ENCODE results near the gene VWA5B1.

The VWA5B1 gene

DNA sequence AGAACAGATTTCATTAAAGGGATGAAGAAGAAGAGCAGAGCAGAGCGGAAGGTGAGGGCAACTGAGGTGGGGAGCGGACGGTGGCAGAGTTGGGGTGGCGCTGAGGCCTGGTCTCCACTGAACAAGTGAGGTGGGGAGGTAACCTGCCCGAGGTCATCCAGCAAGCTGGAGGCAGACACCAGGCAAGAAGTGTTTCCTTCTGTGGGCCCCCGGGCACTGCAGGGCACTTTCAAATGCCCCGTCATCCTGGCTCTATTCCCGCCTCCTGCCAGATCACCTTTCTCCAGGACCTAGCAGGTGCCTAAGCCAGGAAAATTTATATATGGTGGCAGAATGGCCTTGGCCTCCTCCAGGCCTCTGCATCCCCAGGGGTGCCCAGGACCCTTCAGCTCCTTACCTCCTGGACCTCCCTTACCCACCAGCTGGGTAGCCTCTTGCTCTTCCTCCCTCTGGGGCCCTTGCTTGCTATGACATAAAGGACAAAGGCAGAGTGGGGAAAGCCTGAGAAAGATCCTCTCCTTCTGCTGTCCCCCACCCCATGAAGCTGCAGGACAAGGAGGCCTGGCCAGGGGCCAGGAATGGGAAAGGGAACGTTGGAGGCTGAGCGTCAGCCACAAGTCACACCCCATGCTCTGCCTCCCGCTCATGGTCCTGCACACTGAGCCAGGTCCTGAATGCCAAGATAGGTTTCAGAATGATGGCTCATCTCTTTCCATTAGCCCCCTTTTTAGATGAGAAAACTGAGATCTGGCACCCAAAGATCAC, 29.0 kb downstream of the VWA5B1 start:
- no peak for DNase-seq (ENCODE audit: insufficient read length, low spot score)
- no peak for FAIRE-seq

GRCh38 chr1:20320704-20321103, 30.0 kb downstream of the VWA5B1 start:
- no peak for DNase-seq (ENCODE audit: insufficient read length, low spot score)
- FAIRE-seq = no peak

DNA sequence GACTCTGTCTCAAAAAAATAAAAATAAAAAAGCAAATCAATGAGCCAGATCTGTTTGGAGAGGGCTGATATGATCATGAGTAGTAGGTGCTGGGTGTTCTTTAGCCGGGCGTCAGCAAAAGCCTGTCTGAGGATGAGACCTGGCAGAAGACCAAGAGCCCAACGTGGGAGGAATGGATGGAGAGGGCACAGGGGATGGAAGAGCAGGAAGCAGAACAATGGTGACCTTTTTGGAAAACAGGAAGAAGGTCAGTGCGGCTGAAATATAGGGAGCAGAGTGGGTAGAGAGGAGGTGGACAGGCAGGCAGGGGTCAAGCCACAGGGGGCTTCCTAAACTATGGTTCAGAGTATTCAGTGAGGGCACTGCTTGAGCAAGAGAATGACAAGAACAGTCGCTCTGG, 30.9 kb downstream of the VWA5B1 start:
- FAIRE-seq (no peak), DNase-seq (ENCODE audit: insufficient read length, low spot score) (no peak)

DNA sequence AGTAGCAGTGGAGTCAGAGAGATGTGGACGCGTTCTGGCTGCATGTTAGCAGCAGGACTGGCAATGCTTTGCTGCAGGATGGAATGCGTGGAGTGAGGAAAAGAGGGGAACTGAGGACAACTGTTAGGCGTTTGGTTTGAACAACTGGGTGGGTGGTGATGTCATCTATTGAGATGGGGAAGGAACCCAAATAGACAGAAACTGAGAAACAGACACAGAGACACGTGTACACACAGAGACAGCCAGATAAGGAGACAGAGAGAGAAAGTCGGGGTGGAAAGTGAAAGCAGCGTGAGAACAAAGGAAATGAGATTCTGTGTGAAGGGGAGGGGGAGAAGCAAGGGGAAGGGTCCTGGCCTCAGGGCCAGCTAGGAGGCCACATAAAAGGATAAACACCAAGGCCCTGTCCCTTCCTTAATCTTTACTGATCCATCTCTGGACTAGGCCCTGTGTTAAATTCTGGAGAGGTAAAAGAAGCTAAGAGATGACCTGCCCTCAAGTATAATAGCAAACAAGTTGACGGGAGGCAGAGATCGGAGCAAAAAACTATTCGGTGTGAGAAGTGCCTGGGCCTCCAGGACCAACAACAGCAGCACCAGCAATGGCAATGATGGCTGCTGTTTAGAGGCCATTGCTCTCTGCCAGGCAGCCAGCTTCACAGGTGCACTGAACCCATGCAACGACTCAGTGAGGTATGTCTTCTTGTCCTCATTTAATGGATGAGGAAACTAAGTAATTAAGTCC, 31.6 kb downstream of the VWA5B1 start:
- no peak for DNase-seq (ENCODE audit: insufficient read length, low spot score)
- FAIRE-seq = no peak

DNA sequence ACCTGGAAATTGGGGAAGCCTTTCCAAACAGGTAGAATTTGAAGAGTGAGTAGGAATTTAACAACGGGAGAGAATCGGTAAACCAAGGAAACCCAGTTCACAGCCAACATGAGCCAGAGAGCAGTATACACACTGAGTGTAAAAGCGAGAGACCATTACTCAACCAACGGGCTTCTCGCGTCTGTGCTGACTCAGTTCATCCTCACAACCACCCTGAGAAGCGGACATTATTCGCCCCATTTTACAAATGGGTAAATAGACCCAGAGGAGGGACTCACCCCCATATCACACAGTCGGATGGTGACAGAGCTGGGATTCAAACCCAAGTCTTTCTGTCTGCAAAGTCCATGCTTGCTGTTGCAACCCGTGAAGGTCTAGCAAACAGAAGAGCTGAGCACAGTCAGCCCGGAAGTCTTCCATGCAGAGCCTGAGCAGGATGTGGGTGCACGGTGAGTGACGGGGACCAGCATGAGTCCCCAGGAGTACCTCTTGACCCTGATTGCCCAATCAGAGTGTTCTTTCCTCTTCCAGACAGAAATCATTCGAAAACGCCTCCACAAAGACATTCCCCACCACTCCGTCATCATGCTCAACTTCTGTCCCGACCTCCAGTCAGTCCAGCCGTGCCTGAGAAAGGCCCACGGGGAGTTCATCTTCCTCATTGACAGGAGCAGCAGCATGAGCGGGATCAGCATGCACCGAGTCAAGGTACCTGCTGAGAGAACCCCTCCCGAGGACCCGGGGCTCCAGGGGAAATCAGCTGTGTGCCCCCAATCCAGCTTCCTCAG, 32.3 kb downstream of the VWA5B1 start:
- DNase-seq (ENCODE audit: insufficient read length, low spot score) (no peak), FAIRE-seq (no peak)

DNA sequence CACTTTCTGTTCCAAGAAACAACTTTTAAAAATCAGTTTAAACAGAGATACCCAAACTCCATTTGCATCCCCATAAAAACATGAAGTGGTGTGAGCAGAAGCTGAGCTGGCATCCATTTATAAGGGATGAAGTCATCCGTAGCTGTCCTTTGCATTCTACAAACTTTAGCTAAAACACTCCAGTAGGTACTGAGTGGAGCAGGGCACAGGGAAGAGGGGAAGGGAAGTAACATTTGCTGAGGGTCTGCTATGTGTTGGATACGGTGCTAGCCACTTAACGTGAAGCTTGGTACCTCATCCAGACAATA, 32.9 kb downstream of the VWA5B1 start:
- DNase-seq (ENCODE audit: insufficient read length, low spot score) (no peak), FAIRE-seq (no peak)

- DNase-seq (ENCODE audit: insufficient read length, low spot score) = no peak
- FAIRE-seq = no peak
These were observed 34.2 kb downstream of the VWA5B1 start for GRCh38 chr1:20324704-20325406.

- DNase-seq (ENCODE audit: insufficient read length, low spot score) (no peak), FAIRE-seq (no peak)
These were observed 34.8 kb downstream of the VWA5B1 start for GRCh38 chr1:20325407-20325843.

GRCh38 chr1:20325844-20326420, 35.3 kb downstream of the VWA5B1 start:
- no peak for FAIRE-seq
- no peak for DNase-seq (ENCODE audit: insufficient read length, low spot score)

DNA sequence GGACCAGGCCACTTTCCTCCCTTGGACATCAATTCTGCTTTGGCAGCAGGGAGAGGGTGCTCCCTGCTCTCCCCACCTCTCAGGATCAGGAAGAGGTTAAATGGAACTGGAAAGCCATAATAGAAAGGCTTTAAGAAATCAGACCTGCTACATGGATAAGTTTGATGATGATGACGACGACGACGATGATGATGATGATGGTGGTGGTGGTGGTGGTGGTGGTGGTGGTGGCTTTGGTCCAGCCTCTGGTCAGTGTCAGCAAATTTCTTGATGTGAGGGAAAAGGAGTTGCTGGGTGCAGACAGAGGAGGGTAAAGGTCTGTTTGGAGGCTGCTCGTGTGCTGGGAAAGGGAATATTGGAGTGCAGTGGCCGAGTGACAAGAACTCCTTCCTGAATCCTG, 36.8 kb downstream of the VWA5B1 start:
- no peak for FAIRE-seq

GRCh38 chr1:20328201-20328600, 37.5 kb downstream of the VWA5B1 start:
- DNase-seq (ENCODE audit: insufficient read length, low spot score) (no peak), FAIRE-seq (no peak)

More for the DNA sequence above, 36.8 kb downstream of the VWA5B1 start:
- DNase-seq (ENCODE audit: insufficient read length, low spot score) = no peak

DNA sequence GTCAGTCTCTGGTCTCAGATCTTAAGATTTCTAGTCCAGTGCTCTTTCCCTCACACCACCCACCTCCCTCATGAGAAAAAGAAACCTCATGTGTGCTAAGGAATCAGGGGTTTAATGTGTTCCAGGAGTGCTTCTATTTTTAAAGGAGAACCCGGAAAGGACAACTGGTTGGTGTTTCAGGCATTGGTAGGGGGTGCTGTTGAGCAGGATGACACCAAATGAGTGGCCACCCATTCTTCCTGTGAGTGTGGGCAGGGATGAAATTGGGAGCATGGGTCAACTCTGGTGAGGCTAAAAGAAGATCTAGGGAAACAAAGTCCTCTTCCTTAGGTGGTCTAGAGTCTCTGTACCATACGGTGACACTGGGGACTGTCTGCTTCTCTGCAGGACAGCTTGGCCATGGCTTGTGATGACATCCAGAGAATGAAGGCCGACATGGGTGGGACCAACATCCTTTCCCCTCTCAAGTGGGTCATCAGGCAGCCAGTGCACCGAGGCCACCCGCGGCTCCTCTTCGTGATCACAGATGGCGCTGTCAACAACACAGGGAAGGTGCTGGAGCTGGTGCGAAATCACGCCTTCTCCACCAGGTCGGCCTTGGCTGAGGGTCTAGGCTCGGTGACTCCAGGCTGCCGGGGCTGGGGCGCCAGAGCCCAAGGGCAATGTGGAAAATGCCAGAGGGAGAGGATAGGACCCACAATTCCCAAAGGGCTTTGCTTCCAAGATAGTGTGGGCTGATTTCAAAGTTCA, 39.3 kb downstream of the VWA5B1 start:
- DNase-seq (ENCODE audit: insufficient read length, low spot score) (no peak), FAIRE-seq (no peak)

DNA sequence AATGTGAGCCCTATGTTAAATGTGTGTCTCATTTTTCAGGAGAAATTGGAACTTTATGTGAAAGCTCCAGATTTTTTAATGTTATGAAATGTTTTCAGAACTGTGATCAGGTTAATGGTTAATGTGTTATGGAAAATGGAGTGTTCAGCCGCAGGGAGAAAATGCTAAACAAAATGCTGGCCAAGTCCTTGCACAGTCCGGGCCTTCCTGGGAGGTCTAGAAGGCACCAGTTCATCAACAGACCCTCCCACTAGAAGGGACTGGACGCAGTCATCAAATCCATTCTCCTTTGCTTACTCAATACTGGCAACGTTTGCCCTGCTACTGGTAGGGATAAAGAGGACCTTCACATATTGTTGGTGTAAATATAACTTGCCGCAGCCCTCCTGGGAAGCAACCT, 43.4 kb downstream of the VWA5B1 start:
- DNase-seq (ENCODE audit: insufficient read length, low spot score) (no peak), FAIRE-seq (no peak)

- DNase-seq (ENCODE audit: insufficient read length, low spot score) (no peak), FAIRE-seq (no peak)
These were observed 45.5 kb downstream of the VWA5B1 start for GRCh38 chr1:20336105-20336605.

- FAIRE-seq (no peak), DNase-seq (ENCODE audit: insufficient read length, low spot score) (no peak)
These were observed 46.9 kb downstream of the VWA5B1 start for GRCh38 chr1:20337581-20337980.

- no peak for FAIRE-seq
These were observed 49.3 kb downstream of the VWA5B1 start for GRCh38 chr1:20339811-20340457.

DNA sequence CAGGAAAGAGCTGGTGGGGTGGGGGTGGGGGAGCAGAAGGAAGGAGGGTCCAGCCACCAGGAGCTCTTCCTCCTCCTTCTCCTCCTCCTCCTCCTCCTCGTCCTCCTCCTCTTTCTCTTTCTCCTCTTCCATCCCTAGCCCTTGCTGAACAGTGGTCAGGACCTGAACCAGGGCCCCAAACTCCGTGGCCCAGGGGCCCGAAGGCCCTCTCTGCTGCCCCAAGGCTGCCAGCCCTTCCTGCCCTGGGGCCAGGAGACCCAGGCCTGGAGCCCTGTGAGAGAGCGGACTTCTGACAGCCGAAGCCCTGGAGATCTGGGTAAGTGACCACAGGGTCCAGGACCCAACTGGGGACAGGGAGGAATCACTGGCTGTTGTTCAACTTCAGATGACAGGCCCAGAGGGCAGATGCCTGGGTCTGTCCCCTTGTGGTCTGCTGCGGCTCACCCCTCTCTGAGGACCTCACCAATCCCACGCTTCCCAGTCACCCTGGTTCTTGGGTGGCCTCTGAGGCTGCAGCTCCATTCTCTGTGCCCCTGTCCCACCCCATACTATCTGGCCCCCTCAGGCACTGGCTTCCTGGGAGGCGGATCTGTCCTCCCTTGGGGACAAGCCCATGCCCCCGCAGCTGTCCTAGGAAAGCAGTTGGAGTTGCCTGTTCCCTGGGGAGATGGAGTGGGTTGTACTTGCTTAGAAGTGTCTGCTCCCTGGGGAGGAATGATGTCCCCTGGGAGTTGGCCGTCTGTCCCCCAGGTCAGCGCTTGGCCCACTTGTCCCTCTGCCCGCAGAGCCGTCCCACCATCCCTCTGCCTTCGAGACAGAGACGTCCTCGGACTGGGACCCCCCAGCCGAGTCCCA, 51.8 kb downstream of the VWA5B1 start:
- no peak for FAIRE-seq
- no peak for DNase-seq (ENCODE audit: insufficient read length, low spot score)

More at GRCh38 chr1:20339811-20340457, 49.3 kb downstream of the VWA5B1 start:
- DNase-seq (ENCODE audit: insufficient read length, low spot score) = no peak

Data from HTR-8/SVneo (cell line).